ENCODE data around the gene EVA1C. TPM values are rescaled to one million over a fixed set of nuclear protein-coding genes. Genes with fewer than 3 reads are reported as not detected.
A peak's percentile ranks its signal among the peaks of the same experiment; 100 is the strongest.

The EVA1C gene
- total and polyA plus RNA-seq, 2 donors (not counting 3 experiments of a cell fraction or from before 2014, with no cell fraction given): 22.8 to 38.6 TPM

- DNase-seq (ENCODE audit: low read depth, low spot score): no peak
- no TSS peak for BruUV-seq (replicated peaks)
- Histone ChIP-seq H3K79me2 (ENCODE audit: control insufficient read depth, insufficient read depth, low read length) (peaks cover 22% of the 10 kb centered on the region), H3K4me2 (ENCODE audit: insufficient read depth, low read length) (no peak overlapping the region), H3K36me3 (ENCODE audit: control insufficient read depth in 2 of 2, extremely low read depth in 1 of 2, insufficient read depth in 2 of 2, low read length in 2 of 2) (no peaks in the 10 kb centered on the region), H3K9me3 (replicated peaks; ENCODE audit: control insufficient read depth, insufficient read depth, low read length) (no peaks in the 10 kb centered on the region), H4K20me1 (replicated peaks; ENCODE audit: control insufficient read depth, extremely low read depth, insufficient read depth, low read length) (no peaks in the 10 kb centered on the region), H3K4me3 (replicated peaks in 1 of 3; ENCODE audit: insufficient read depth in 1 of 3, low read depth in 1 of 3, low read length in 3 of 3) (no peak overlapping the region), H2AFZ (ENCODE audit: low read depth, low read length) (no peak overlapping the region), H3K27ac (ENCODE audit: insufficient read depth, low read depth, low read length) (peak overlapping the region; percentile 69), H3K4me1 (ENCODE audit: control insufficient read depth, extremely low read depth, insufficient read depth, low read length) (peaks cover 26% of the 10 kb centered on the region), H3K9me1 (replicated peaks; ENCODE audit: control insufficient read depth, extremely low read depth, insufficient read depth, low read length) (no peaks in the 10 kb centered on the region), H3K9ac (replicated peaks; ENCODE audit: extremely low read depth, insufficient read depth, low read length) (no peak overlapping the region), H3K27me3 (ENCODE audit: control insufficient read depth in 2 of 2, insufficient read depth in 2 of 2, low read length in 2 of 2) (no peaks in the 10 kb centered on the region)
- intact Hi-C loops (cut with micrococcal nuclease): loop anchor here (2.0 kb wide), 1 partner anchor 45 kb away; the partner anchor contains the start of gene EVA1C
- FAIRE-seq: peak; percentile 24
- TF ChIP-seq POLR2A (IDR thresholded peaks at IDR 0.05; ENCODE audit: low read depth, low read length): no peak
- TF ChIP-seq JUN (IDR thresholded peaks at IDR 0.05; ENCODE audit: borderline replicate concordance, insufficient read depth, insufficient read length, low read depth): no peak
- TF ChIP-seq MAX (IDR thresholded peaks at IDR 0.05; ENCODE audit: insufficient read depth, insufficient read length): no peak
- TF ChIP-seq CTCF (IDR thresholded peaks at IDR 0.05; ENCODE audit: extremely low read depth in 1 of 2, insufficient read depth in 1 of 2, low read depth in 1 of 2, low read length in 2 of 2): no peak
- TF ChIP-seq EZH2 (IDR thresholded peaks at IDR 0.05; ENCODE audit: borderline replicate concordance, low read depth, low read length, severe bottlenecking): no peak
- TF ChIP-seq GATA2 (IDR thresholded peaks at IDR 0.05; ENCODE audit: insufficient read depth, insufficient read length, low read depth, low read length): no peak
- no peak for TF ChIP-seq FOS (IDR thresholded peaks at IDR 0.05; ENCODE audit: borderline replicate concordance, insufficient read depth, low read length)
- TF ChIP-seq POLR2AphosphoS5 (IDR thresholded peaks at IDR 0.05; ENCODE audit: insufficient read depth, low read depth, low read length): no peak
- TF ChIP-seq MYC (IDR thresholded peaks at IDR 0.05; ENCODE audit: low read depth, low read length): no peak
- POLR2A ChIA-PET: no interaction called here
- CTCF ChIA-PET: interaction anchor here (2.1 kb wide), 1 partner anchor 112 kb away, joined by 11 read pairs; no protein-coding TSS in a partner anchor
- dilution Hi-C loops (cut with MboI; ENCODE audit: extremely low pct_ligation_motif_present, low sequenced_read_pairs): no loop called here
These were observed 45.5 kb downstream of the EVA1C start for GRCh38 chr21:32457962-32458361.

Measured in endothelial cell of umbilical vein (primary cell).